ENCODE data around the gene LRCH1.

DNA sequence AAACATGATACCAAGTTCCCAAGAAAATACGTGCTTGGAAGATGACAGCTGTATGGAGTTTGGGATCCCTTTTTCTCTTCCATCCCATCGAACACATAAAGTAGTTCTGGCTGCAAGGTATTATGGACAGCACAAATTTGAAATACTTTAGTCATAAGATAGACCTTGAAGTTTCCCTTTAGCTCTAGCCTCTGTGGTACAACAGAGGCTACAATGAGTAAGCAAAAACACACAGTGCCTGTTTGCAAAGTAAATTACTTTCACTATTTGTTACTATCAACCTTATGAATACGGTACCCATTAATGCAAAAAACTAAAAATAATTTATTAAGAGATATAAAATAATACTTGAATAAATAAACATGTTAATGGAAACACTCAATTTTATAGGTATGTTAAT is 21.0 kb upstream of the LRCH1 start:
- TF ChIP-seq EZH2 (IDR thresholded peaks at IDR 0.05; ENCODE audit: insufficient read depth, poor library complexity, severe bottlenecking), result no peak
- no peak for TF ChIP-seq EZH2phosphoT487 (IDR thresholded peaks at IDR 0.05; ENCODE audit: insufficient read depth, low read depth)
